Ovary (tissue), 9 donors: Measurements from ENCODE around the gene RRP7A. TPM values are rescaled to one million over a fixed set of nuclear protein-coding genes. Genes with fewer than 3 reads are reported as not detected.

ENCODE experiments used
- DNase-seq, 5 donors: peaks; one replicate each; pipeline ENCODE4 v3.0.0-alpha.2; 2019 to 2020
- H3K27ac ChIP-seq, 2 donors: fragments of 200-600 bp; one replicate each; pipeline versions ENCODE4 v1.5.1 to v1.8.0; 2019 to 2022
- H3K27me3 ChIP-seq: fragments of 200-600 bp; one replicate; pipeline ENCODE4 v1.8.0; 2022
- H3K36me3 ChIP-seq: fragments of 200-600 bp; sonication (generic); one replicate; pipeline ENCODE4 v1.5.1; 2019
- H3K4me1 ChIP-seq: one replicate; pipeline ENCODE4 v1.8.1; 2013; ENCODE audit warnings: mild to moderate bottlenecking, moderate library complexity; ENCODE audit not compliant: insufficient read depth
- H3K4me3 ChIP-seq: fragments of 200-600 bp; sonication (generic); one replicate; pipeline ENCODE4 v1.5.1; 2017
- H3K9me3 ChIP-seq, 2 donors: fragments of 200-600 bp in 1 of 2; sonication (generic) in 1 of 2; one replicate each; pipeline versions ENCODE4 v1.5.1 to v1.8.1; 2013 to 2019; ENCODE audit warnings: mild to moderate bottlenecking in 1 of 2, moderate library complexity in 1 of 2
- EP300 ChIP-seq: sonication (generic); formaldehyde crosslinking; IDR thresholded peaks from one replicate; pipeline ENCODE4 v1.6.1; 2017; ENCODE audit warnings: antibody characterized with exemption
- POLR2A ChIP-seq: fragments of 450-650 bp; IDR thresholded peaks from one replicate; pipeline ENCODE4 v1.6.1; 2017; ENCODE audit warnings: antibody characterized with exemption, mild to moderate bottlenecking, moderate library complexity
- WGBS, 3 donors: extraction: QIAGEN DNeasy Blood & Tissue Kit in 1 of 3; methylation state at CpG; one replicate each; pipeline versions ENCODE4 v1.1.5 to v1.1.7; 2013 to 2017; 5-methylcytosine and 5-hydroxymethylcytosine counted together
- intact Hi-C, 4 donors: fragments of 100-400 bp; cut with DNase I; formaldehyde crosslinking; loops; one replicate each; pipeline versions ENCODE4 v1.11.0 to v1.15.1; 2022 to 2023
- polyA plus RNA-seq, 2 donors: library from polyadenylated mRNA; stranded (reverse); fragments of 200-250 nt in 1 of 2; fragments of 350-450 nt in 1 of 2; fragmentation: Illumina TruSeq in 1 of 2; extraction: RNeasy Lipid Tissue Mini Kit (QIAGEN cat#74804) in 1 of 2; gene quantifications; one replicate each; pipeline ENCODE4 v1.2.3, GENCODE V29; 2013 to 2014
- total RNA-seq, 7 donors: library from RNA; depleted of rRNA in 2 of 7; stranded (reverse); fragments of >200 nt in 2 of 7; fragmentation: NEBNext Ultra II Directional in 3 of 7; extraction: Animal tissue kit (Norgen Biotek cat#: 25700) in 3 of 7; gene quantifications; one replicate each; pipeline versions ENCODE4 v1.1.0 to v1.2.4, GENCODE V29; 2016 to 2023
- TF ChIP-seq, protein P1 (sequence below), 3 donors: fragments of 450-650 bp in 2 of 3; fragments of 200-600 bp in 1 of 3; IDR thresholded peaks; one replicate each; pipeline versions ENCODE4 v1.5.1 to v1.8.0; 2016 to 2022; ENCODE audit warnings: antibody characterized with exemption in 3 of 3, mild to moderate bottlenecking in 1 of 3
- donor health status: DM: no; HTN: no; CAD: no; lungs with moderate emphysema.
- donor health status: DM: no; HTN: no; CAD: no.
- donor health status: Bipolar disorder and iron deficiency.
- donor health status: DM: yes; HTN: yes; CAD: no.
- donor health status: DM: no; HTN: no; CAD: no.
- donor health status: DM: yes; HTN: yes; CAD: no.

The RRP7A gene
- total and polyA plus RNA-seq, 9 donors = 9.3 to 43.9 (median 35.6) TPM

DNA sequence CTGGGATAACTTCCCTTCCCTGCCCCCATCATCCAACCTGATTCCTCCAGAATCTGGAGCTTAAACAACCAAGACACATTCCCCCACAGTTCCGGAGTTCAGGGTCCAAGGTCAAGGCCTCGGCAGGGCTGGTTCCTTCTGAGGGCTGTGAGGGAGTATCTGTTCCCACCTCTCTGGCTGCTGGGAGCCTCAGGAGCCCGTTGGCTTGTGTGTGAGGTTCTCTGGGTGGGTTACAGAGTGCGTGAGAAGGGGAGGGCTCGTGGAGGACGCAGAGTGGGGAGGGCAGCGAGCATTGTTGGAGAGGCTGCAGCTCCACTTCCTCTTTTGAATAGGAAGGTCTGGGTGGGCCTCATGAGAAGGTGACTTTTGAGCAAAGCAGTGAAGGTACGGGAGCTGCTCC lies 42.7 kb upstream of the RRP7A start:
- H3K4me1 ChIP-seq = peaks cover 17% of the 10 kb centered on the region
- peak; percentile 78 to 91 (median 84) for DNase-seq
- intact Hi-C loops = no loop called here
- no peaks in the 10 kb centered on the region for H3K36me3 ChIP-seq
- H3K9me3 ChIP-seq = no peaks in the 10 kb centered on the region
- H3K27me3 ChIP-seq = no peaks in the 10 kb centered on the region
- H3K27ac ChIP-seq = peak overlapping the region in 1 of 2 donors; percentile 31
- H3K4me3 ChIP-seq = no peak overlapping the region
- 5 to 17% (median 6%) methylated on average over 8 of the region's 8 CpGs for WGBS, 3 donors
- TF ChIP-seq EP300 (no peak), POLR2A (no peak)
- TF ChIP-seq, protein P1, sequence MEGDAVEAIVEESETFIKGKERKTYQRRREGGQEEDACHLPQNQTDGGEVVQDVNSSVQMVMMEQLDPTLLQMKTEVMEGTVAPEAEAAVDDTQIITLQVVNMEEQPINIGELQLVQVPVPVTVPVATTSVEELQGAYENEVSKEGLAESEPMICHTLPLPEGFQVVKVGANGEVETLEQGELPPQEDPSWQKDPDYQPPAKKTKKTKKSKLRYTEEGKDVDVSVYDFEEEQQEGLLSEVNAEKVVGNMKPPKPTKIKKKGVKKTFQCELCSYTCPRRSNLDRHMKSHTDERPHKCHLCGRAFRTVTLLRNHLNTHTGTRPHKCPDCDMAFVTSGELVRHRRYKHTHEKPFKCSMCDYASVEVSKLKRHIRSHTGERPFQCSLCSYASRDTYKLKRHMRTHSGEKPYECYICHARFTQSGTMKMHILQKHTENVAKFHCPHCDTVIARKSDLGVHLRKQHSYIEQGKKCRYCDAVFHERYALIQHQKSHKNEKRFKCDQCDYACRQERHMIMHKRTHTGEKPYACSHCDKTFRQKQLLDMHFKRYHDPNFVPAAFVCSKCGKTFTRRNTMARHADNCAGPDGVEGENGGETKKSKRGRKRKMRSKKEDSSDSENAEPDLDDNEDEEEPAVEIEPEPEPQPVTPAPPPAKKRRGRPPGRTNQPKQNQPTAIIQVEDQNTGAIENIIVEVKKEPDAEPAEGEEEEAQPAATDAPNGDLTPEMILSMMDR (IDR thresholded peaks at IDR 0.05) = no peak

DNA sequence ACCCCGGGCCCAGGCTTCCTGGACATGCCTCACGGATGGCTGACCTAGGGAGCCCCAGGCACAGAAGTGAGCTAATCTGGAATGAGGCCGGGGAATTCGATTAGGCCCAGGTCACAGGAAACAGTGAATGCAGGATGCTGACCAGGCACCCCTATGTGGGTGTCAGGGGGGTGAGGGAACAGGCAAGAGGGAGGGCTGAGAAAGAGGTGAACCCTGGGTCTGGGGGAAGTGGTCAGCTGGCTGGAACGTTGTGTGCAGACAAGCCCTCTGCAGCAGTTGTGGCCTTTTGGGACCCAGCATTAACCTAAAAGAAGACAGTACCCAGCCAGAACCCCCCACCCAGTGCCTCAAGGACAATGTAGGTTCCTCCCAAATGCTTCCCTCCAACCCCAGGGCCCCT lies 42.3 kb upstream of the RRP7A start:
- peak overlapping the region in 1 of 2 donors; percentile 31 for H3K27ac ChIP-seq
- peaks cover 17% of the 10 kb centered on the region for H3K4me1 ChIP-seq
- intact Hi-C loops = no loop called here
- 8 to 28% (median 19%) methylated on average over 5 of the region's 5 CpGs for WGBS, 3 donors
- H3K36me3 ChIP-seq = no peaks in the 10 kb centered on the region
- TF ChIP-seq POLR2A (no peak), EP300 (no peak)
- TF ChIP-seq, protein P1 (IDR thresholded peaks at IDR 0.05) = no peak
- no peaks in the 10 kb centered on the region for H3K9me3 ChIP-seq
- peak in 1 of 5 donors; percentile 21 for DNase-seq
- no peak overlapping the region for H3K4me3 ChIP-seq
- no peaks in the 10 kb centered on the region for H3K27me3 ChIP-seq

DNA sequence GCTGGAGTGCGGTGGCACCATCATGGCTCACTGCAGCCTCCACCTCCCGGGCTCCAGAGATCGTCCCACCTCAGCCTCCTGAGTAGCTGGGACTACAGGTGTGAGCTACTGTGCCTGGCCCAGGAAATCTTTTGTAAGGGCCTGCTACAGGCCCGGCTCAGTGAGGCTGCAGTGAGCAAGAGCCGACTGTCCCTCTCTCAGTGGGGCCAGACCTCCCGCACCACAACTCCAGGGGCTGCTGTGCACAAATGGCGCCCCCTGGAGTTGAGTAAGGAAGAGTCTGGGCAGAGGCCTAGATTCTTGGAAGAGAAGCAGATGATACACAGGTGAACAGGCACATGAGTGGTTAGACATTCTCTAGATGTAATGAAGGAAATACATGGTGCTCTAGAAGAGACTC lies 41.2 kb upstream of the RRP7A start:
- intact Hi-C loops = no loop called here
- Histone ChIP-seq H3K27ac (no peak overlapping the region), H3K4me3 (no peak overlapping the region), H3K27me3 (no peaks in the 10 kb centered on the region), H3K4me1 (peaks cover 17% of the 10 kb centered on the region), H3K36me3 (no peaks in the 10 kb centered on the region), H3K9me3 (no peaks in the 10 kb centered on the region)
- no peak for DNase-seq
- 78 to 82% (median 78%) methylated on average over 7 of the region's 7 CpGs for WGBS, 3 donors
- TF ChIP-seq EP300 (no peak), POLR2A (no peak)
- TF ChIP-seq, protein P1 (IDR thresholded peaks at IDR 0.05) = peak in 1 of 3 donors; percentile 11

DNA sequence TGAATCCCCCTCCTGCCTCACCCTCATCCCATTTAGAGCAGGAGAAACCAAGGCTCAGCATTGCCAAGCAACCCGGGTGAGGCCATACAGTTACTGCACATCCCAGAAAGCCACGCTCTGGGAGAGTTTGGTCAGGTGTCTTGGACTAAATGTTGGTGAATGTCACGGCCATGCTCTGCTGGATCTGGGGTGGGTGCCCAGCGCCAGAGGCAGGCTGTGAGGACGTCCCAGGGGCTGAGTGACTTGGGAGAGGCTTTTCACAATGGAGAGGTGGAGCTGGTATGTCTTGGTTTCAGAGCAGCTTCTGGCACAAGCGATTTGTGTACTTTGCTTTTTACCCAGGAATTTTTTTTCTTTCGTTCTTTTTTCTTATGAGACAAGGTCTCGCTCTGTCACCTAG lies 40.8 kb upstream of the RRP7A start:
- H3K36me3 ChIP-seq = no peaks in the 10 kb centered on the region
- no peaks in the 10 kb centered on the region for H3K27me3 ChIP-seq
- no peak overlapping the region for H3K4me3 ChIP-seq
- intact Hi-C loops = no loop called here
- 81 to 85% (median 84%) methylated on average over 8 of the region's 8 CpGs for WGBS, 3 donors
- TF ChIP-seq POLR2A (no peak), EP300 (no peak)
- TF ChIP-seq, protein P1 (IDR thresholded peaks at IDR 0.05) = no peak
- DNase-seq = no peak
- H3K27ac ChIP-seq = no peak overlapping the region
- no peaks in the 10 kb centered on the region for H3K9me3 ChIP-seq
- peaks cover 17% of the 10 kb centered on the region for H3K4me1 ChIP-seq
